HepG2 (cell line): Measurements from ENCODE around the gene NDUFS2. TPM values are rescaled to one million over a fixed set of nuclear protein-coding genes. Genes with fewer than 3 reads are reported as not detected.

Experiments used
- AGO1 ChIP-seq: fragments of 200-400 bp; formaldehyde crosslinking; IDR thresholded peaks from 2 replicates; pipeline ENCODE4 v1.6.1; 2017; ENCODE audit warnings: mild to moderate bottlenecking, low read depth, low read length, moderate library complexity; ENCODE audit not compliant: poor library complexity, severe bottlenecking
- ELK4 ChIP-seq: sonication (generic); formaldehyde crosslinking; IDR thresholded peaks from 2 replicates; pipeline ENCODE4 v1.9.0; 2021; ENCODE audit warnings: missing genetic modification reagents, borderline replicate concordance
- GTF3A ChIP-seq: sonication (generic); formaldehyde crosslinking; conservative IDR thresholded peaks from 2 replicates; pipeline ENCODE4 v1.4.0; 2020; ENCODE audit warnings: mild to moderate bottlenecking, missing genetic modification reagents
- HMG20B ChIP-seq: conservative IDR thresholded peaks from 2 replicates; pipeline ENCODE4 v1.6.1; 2016; ENCODE audit warnings: missing genetic modification reagents, missing compliant biosample characterization
- HMGA1 ChIP-seq: sonication (generic); formaldehyde crosslinking; conservative IDR thresholded peaks from 2 replicates; pipeline ENCODE4 v1.4.0; 2020; ENCODE audit warnings: missing genetic modification reagents
- HMGXB3 ChIP-seq: sonication (generic); formaldehyde crosslinking; IDR thresholded peaks from 2 replicates; pipeline ENCODE4 v1.4.0; 2020; ENCODE audit warnings: missing genetic modification reagents, borderline replicate concordance
- JDP2 ChIP-seq: sonication (generic); formaldehyde crosslinking; IDR thresholded peaks from 2 replicates; pipeline ENCODE4 v1.8.1; 2022; ENCODE audit warnings: missing genetic modification reagents, borderline replicate concordance
- TBL1XR1 ChIP-seq: fragments of 150-350 bp; IDR thresholded peaks from 2 replicates; pipeline ENCODE4 v1.6.1; 2014; ENCODE audit warnings: borderline replicate concordance, low read length; ENCODE audit not compliant: partially characterized antibody
- ZBED4 ChIP-seq: sonication (generic); formaldehyde crosslinking; IDR thresholded peaks from 2 replicates; pipeline ENCODE4 v1.4.0; 2020; ENCODE audit warnings: missing genetic modification reagents, borderline replicate concordance
- ZBTB8A ChIP-seq: sonication (generic); formaldehyde crosslinking; IDR thresholded peaks from 2 replicates; pipeline ENCODE4 v1.4.0; 2020; ENCODE audit warnings: mild to moderate bottlenecking, low read depth, missing genetic modification reagents, borderline replicate concordance
- ZNF232 ChIP-seq: sonication (generic); formaldehyde crosslinking; IDR thresholded peaks from 2 replicates; pipeline ENCODE4 v1.4.0; 2020; ENCODE audit warnings: missing genetic modification reagents, borderline replicate concordance
- ZNF570 ChIP-seq: sonication (generic); formaldehyde crosslinking; IDR thresholded peaks from 2 replicates; pipeline ENCODE4 v1.4.0; 2020; ENCODE audit warnings: mild to moderate bottlenecking, missing genetic modification reagents, borderline replicate concordance
- ZNF737 ChIP-seq: sonication (generic); formaldehyde crosslinking; IDR thresholded peaks from 2 replicates; pipeline ENCODE4 v1.5.0; 2020; ENCODE audit warnings: missing genetic modification reagents, mild to moderate bottlenecking, borderline replicate concordance
- ZNF766 ChIP-seq: sonication (generic); formaldehyde crosslinking; IDR thresholded peaks from 2 replicates; pipeline ENCODE4 v1.5.0; 2020; ENCODE audit warnings: missing genetic modification reagents, borderline replicate concordance
- ZNF773 ChIP-seq: sonication (generic); formaldehyde crosslinking; IDR thresholded peaks from 2 replicates; pipeline ENCODE4 v1.4.0; 2020; ENCODE audit warnings: missing genetic modification reagents, borderline replicate concordance
- polyA plus RNA-seq, 8 experiments: library from polyadenylated mRNA; depleted of rRNA in 3 of 8; stranded (reverse) in 7 of 8; unstranded in 1 of 8; fragments of >200 nt; fragmentation: Illumina TruSeq in 4 of 8; extraction: Trizol in 4 of 8; gene quantifications; 2 replicates each; pipeline versions ENCODE4 v1.2.1 to v1.2.3, GENCODE V29; 2011 to 2016; ENCODE audit warnings: low read depth in 4 of 8, missing spikeins in 1 of 8, mixed read lengths in 1 of 8; ENCODE audit not compliant: insufficient read depth in 1 of 8
- total RNA-seq, 5 experiments: library from RNA; depleted of rRNA; stranded (reverse); fragments of >200 nt; fragmentation: Illumina TruSeq; extraction: Trizol; gene quantifications; 2 replicates each; pipeline ENCODE4 v1.2.3, GENCODE V29; 2016; ENCODE audit warnings: low read depth in 1 of 5
- TF ChIP-seq, protein P1 (sequence below): sonication (generic); formaldehyde crosslinking; IDR thresholded peaks from 2 replicates; pipeline ENCODE4 v1.9.0; 2022; ENCODE audit warnings: low read depth, missing genetic modification reagents

The NDUFS2 gene
- total and polyA plus RNA-seq, 2 of the 13 experiments (the other 11 are each of a cell fraction or from before 2014, with no cell fraction given), result 89.9 to 118 TPM

GRCh38 chr1:161201836-161202712 is at the start of gene NDUFS2 (continued):
- TF ChIP-seq, protein P1, sequence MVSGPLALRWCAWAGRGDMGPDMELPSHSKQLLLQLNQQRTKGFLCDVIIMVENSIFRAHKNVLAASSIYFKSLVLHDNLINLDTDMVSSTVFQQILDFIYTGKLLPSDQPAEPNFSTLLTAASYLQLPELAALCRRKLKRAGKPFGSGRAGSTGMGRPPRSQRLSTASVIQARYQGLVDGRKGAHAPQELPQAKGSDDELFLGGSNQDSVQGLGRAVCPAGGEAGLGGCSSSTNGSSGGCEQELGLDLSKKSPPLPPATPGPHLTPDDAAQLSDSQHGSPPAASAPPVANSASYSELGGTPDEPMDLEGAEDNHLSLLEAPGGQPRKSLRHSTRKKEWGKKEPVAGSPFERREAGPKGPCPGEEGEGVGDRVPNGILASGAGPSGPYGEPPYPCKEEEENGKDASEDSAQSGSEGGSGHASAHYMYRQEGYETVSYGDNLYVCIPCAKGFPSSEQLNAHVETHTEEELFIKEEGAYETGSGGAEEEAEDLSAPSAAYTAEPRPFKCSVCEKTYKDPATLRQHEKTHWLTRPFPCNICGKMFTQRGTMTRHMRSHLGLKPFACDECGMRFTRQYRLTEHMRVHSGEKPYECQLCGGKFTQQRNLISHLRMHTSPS (CRISPR knock-in tag), result no peak
- TF ChIP-seq ZNF773 (CRISPR knock-in tag) (no peak), ZNF232 (CRISPR knock-in tag) (no peak; the same call in 1 of the 2 replicates), JDP2 (CRISPR knock-in tag) (no peak), ZBTB8A (no peak), GTF3A (no peak), ELK4 (CRISPR knock-in tag) (no peak), HMGXB3 (CRISPR knock-in tag) (no peak; the same call in 1 of the 2 replicates), ZBED4 (peak; percentile 64), ZNF570 (CRISPR knock-in tag) (0 out of 2 replicates have a peak, but pooled peaks have one; percentile 52), HMGA1 (no peak), AGO1 (peak; percentile 51), ZNF737 (no peak), HMG20B (0 out of 2 replicates have a peak, but pooled peaks have one; percentile 38), TBL1XR1 (no peak), ZNF766 (CRISPR knock-in tag) (0 out of 2 replicates have a peak, but pooled peaks have one; percentile 24)
